VCaP (cell line): ENCODE data around the gene CEACAM4.

Source experiments
- H3K27ac ChIP-seq: fragments of 450-650 bp; 2 replicates; pipeline ENCODE4 v1.5.1; 2017
- CTCF ChIP-seq: fragments of 450-650 bp; conservative IDR thresholded peaks from 2 replicates; pipeline ENCODE4 v1.5.1; 2017; ENCODE audit warnings: mild to moderate bottlenecking, moderate library complexity

Gene CEACAM4

GRCh38 chr19:41604831-41605230 is 22.0 kb downstream of the CEACAM4 start:
- TF ChIP-seq CTCF = no peak
- no peak overlapping the region for H3K27ac ChIP-seq

GRCh38 chr19:41601771-41602170 is 25.1 kb downstream of the CEACAM4 start:
- H3K27ac ChIP-seq = no peak overlapping the region
- TF ChIP-seq CTCF = no peak

DNA sequence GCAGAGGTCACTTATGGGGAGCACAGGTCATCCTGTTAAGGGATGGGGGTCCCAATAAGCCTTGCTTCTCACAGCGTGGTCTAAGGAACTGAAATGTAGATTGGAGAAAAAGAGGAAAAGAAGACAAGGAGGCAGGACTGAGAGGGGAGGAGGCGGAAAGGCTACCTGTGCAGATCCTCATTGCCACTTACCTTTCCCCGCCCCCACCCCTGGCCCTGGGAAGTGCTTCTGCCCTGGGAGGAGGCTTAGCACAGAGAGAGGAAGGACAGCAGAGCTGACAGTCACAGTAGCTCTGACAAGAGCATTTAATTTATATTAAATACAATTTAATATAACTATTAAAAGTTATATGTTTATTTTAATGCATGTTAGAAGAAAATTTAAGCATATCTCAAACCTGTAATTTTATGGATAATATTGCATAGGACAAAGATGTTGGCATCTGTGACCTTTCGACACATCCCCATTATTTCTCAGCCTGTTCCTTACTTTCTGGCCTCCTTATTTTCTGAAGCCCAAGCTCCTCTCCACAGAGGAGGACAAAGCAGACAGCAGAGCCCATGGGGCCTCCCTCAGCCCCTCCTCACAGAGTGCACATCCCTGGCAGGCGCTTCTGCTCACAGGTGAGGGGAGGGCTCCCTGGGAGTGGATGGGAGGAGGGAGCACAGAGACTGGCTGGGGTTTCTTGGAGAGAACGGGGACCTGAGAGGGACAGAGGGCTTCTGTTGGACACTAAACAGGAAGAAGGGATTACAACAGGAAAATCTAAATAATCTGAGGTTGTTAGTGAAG is 27.5 kb downstream of the CEACAM4 start:
- H3K27ac ChIP-seq = no peak overlapping the region
- TF ChIP-seq CTCF = no peak

GRCh38 chr19:41597600-41598041 is 29.3 kb downstream of the CEACAM4 start:
- peak; percentile 97 for TF ChIP-seq CTCF
- no peak overlapping the region for H3K27ac ChIP-seq

GRCh38 chr19:41595890-41596280 is 31.0 kb downstream of the CEACAM4 start:
- TF ChIP-seq CTCF = no peak
- H3K27ac ChIP-seq = no peak overlapping the region

- peak; percentile 93 for TF ChIP-seq CTCF
- no peak overlapping the region for H3K27ac ChIP-seq
These were observed 31.5 kb downstream of the CEACAM4 start for GRCh38 chr19:41595258-41595889.

- no peak overlapping the region for H3K27ac ChIP-seq
- TF ChIP-seq CTCF = no peak
These were observed 34.8 kb downstream of the CEACAM4 start for GRCh38 chr19:41591951-41592562.
